AG04450 (cell line): Measurements from ENCODE around the gene PSD. TPM values are rescaled to one million over a fixed set of nuclear protein-coding genes. Genes with fewer than 3 reads are reported as not detected.

Experiments
- CTCF ChIA-PET: fragments of 300-600, 350-600 bp; formaldehyde crosslinking; extraction: SDS; loops from one replicate; lab custom pipeline; 2022; ENCODE audit warnings: antibody characterized with exemption, inconsistent platforms; lab: Charles Lee
- POLR2A ChIA-PET: fragments of 350-600 bp; formaldehyde crosslinking; extraction: SDS; loops from one replicate; lab custom pipeline; 2021; ENCODE audit warnings: antibody characterized with exemption, inconsistent platforms; lab: Yijun Ruan, JAX
- DNase-seq: peaks from one replicate; pipeline ENCODE4 v3.0.0-alpha.2; 2011; ENCODE audit warnings: low read depth, low spot score
- H3K27ac ChIP-seq: one replicate; pipeline ENCODE4 v1.5.1; 2012; ENCODE audit warnings: low read depth, low read length, control low read depth
- H3K27me3 ChIP-seq: one replicate; pipeline ENCODE4 v1.6.0; 2012; ENCODE audit warnings: low read length; ENCODE audit not compliant: control insufficient read depth, insufficient read depth
- H3K4me3 ChIP-seq: 2 replicates; pipeline ENCODE4 v1.5.1; 2011; ENCODE audit warnings: mild to moderate bottlenecking, low read depth, low read length, control low read depth
- H3K9me3 ChIP-seq: 2 replicates; pipeline ENCODE4 v1.5.1; 2012; ENCODE audit warnings: low read length; ENCODE audit not compliant: control insufficient read depth, insufficient read depth
- CTCF ChIP-seq: IDR thresholded peaks from 2 replicates; pipeline ENCODE4 v1.5.1; 2011; ENCODE audit warnings: low read depth, low read length, control low read depth, inconsistent platforms
- polyA minus RNA-seq: library from RNA; depleted of rRNA, polyadenylated mRNA; stranded (reverse); fragments of >200 nt; gene quantifications from 2 replicates; pipeline ENCODE4 v1.2.3, GENCODE V29; 2011; rRNA and poly(A)+ RNA removed
- polyA plus RNA-seq: library from polyadenylated mRNA; depleted of rRNA; stranded (reverse); fragments of >200 nt; gene quantifications from 2 replicates; pipeline ENCODE4 v1.2.3, GENCODE V29; 2011; rRNA removed

PSD gene
- polyA plus RNA-seq = 5.5 and 8.2 TPM in 2 replicates
- polyA minus RNA-seq = 5.6 and 8.5 TPM in 2 replicates

DNA sequence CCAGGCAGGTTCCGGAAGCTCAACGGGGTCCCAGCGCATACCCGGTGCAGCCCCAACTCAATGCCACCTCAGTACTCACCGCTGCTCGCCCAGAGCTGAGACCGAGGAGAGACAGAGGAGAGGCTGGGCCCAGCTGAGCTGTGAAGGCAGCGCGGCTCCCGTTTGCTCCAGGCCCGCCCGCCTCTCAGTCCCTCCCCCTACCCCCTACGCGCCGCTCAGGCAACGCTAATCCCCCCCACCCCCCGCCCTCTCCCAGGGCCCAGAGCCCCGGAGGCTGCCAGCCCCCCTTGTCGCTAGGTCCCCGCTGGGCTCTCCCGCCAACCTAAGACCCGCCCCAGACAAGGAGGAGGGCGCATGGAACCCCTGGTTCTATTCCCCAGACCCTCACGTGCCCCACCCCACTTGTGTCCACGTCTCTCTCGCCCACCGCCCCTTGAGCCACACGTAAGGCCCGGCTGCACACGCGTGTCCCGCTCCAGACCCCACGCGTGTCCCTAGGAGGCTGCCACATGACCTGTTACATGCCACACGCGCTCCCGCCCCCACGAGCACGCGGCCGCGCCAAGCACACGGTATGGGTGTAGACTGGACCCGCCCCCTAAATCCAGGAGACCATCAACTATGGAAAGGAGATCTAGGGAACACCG lies at the start of gene PSD:
Gene PSD, minus strand, starts transcription at position 164 of the 647 bp plus-strand sequence. CDS start 1,747 bp downstream, outside the sequence.
- Histone ChIP-seq H3K9me3 (no peaks in the 10 kb centered on the region; the same call in 1 of the 2 replicates), H3K27ac (no peak within 1 kb of the TSS), H3K4me3 (peak within 1 kb of the TSS; percentile 92), H3K27me3 (peaks cover 38% of the 10 kb centered on the region)
- ChIA-PET CTCF (no interaction called here), POLR2A (no interaction called here)
- DNase-seq = no peak
- TF ChIP-seq CTCF = no peak

- H3K27ac ChIP-seq = no peak overlapping the region
- POLR2A ChIA-PET = interaction anchor here (0.6 kb wide), 2 partner anchors 309 to 316 kb away, joined by 3 to 12 read pairs; partner anchors contain the start of gene NOLC1
- H3K4me3 ChIP-seq = no peak overlapping the region
- no peak for TF ChIP-seq CTCF
- CTCF ChIA-PET = interaction anchor here (3.6 kb wide), 1 partner anchor 11 kb away, joined by 10 read pairs; no protein-coding TSS in a partner anchor
- H3K27me3 ChIP-seq = peaks cover 5% of the 10 kb centered on the region
- no peak for DNase-seq
- no peaks in the 10 kb centered on the region for H3K9me3 ChIP-seq
These were observed 49.4 kb upstream of the PSD start for GRCh38 chr10:102467971-102468438.

GRCh38 chr10:102467318-102467717 lies 48.7 kb upstream of the PSD start:
- peaks cover 5% of the 10 kb centered on the region for H3K27me3 ChIP-seq
- no peak for TF ChIP-seq CTCF
- H3K27ac ChIP-seq = no peak overlapping the region
- ChIA-PET POLR2A (interaction anchor here (0.6 kb wide), 1 partner anchor 315 kb away, joined by 3 read pairs; the partner anchor contains the start of gene NOLC1), CTCF (interaction anchor here (3.6 kb wide), 1 partner anchor 11 kb away, joined by 10 read pairs; no protein-coding TSS in a partner anchor)
- H3K9me3 ChIP-seq = no peaks in the 10 kb centered on the region
- no peak for DNase-seq
- no peak overlapping the region for H3K4me3 ChIP-seq

DNA sequence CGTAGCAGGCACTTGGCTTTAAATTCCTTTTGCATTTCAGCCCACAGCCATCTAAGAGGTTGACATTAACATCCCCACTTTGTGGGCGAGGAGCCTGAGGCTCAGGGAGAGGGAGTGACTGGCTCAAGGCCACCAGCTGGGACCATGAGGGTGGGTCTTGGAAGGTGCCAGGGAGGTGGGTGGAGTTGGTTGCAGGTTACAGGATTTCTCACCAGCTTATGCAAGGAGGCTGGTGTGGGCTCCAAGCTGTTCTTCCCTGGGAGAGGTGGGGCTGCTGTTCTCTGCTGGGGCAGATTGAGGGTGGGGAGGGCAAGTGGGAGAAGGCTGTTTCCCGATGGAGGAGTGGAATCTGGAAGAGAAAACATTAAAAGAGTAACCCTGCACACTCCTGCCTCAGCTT lies 46.9 kb upstream of the PSD start:
- Histone ChIP-seq H3K27me3 (peaks cover 8% of the 10 kb centered on the region), H3K9me3 (no peaks in the 10 kb centered on the region), H3K4me3 (no peak overlapping the region), H3K27ac (no peak overlapping the region)
- ChIA-PET CTCF (no interaction called here), POLR2A (no interaction called here)
- no peak for TF ChIP-seq CTCF
- no peak for DNase-seq

DNA sequence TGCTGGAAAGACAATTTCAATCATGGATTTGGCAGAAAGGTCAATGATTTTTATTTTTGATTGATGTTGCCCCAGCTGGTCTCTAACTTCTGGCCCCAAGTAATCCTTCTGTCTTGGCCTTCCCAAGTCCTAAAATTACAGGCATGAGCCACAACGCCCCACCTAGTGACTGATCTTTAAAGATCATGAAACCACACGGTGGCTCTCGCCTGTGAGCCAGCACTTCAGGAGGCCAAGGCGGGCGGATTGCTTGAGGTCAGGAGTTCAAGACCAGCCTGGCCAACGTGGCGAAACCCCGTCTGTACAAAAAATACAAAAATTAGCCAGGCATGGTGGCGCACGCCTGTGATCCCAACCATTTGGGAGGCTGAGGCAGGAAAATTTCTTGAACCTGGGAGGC lies 45.4 kb upstream of the PSD start:
- TF ChIP-seq CTCF = no peak
- ChIA-PET POLR2A (no interaction called here), CTCF (interaction anchor here (1.5 kb wide), 1 partner anchor 64 kb away, joined by 3 read pairs; no protein-coding TSS in a partner anchor)
- no peak for DNase-seq
- Histone ChIP-seq H3K27ac (no peak overlapping the region), H3K9me3 (no peaks in the 10 kb centered on the region), H3K4me3 (no peak overlapping the region), H3K27me3 (peaks cover 8% of the 10 kb centered on the region)
